GM21381 (cell line): ENCODE measurements around the gene MOXD1.
A peak's percentile ranks its signal among the peaks of the same experiment; 100 is the strongest.

Experiments
- ATAC-seq: cut with Tn5 transposase; IDR thresholded peaks from one replicate; pipeline ENCODE4 v1.9.1; 2021; ENCODE audit warnings: mild to moderate bottlenecking, moderate library complexity; ENCODE audit not compliant: unreplicated experiment

Gene MOXD1

GRCh38 chr6:132400555-132400882 lies 756 bp downstream of the MOXD1 start:
- ATAC-seq, result no peak

- no peak for ATAC-seq
Observed at GRCh38 chr6:132399376-132400074, 1.8 kb downstream of the MOXD1 start.

- no peak for ATAC-seq
Observed at GRCh38 chr6:132395015-132395597, 6.2 kb downstream of the MOXD1 start.

GRCh38 chr6:132392792-132393191 lies 8.5 kb downstream of the MOXD1 start:
- no peak for ATAC-seq

GRCh38 chr6:132392270-132392646 lies 9.0 kb downstream of the MOXD1 start:
- ATAC-seq, result no peak

- no peak for ATAC-seq
Observed at GRCh38 chr6:132391391-132392269, 9.6 kb downstream of the MOXD1 start.

- ATAC-seq, result no peak
Observed at GRCh38 chr6:132390451-132390850, 10.8 kb downstream of the MOXD1 start.

- ATAC-seq, result no peak
Observed at GRCh38 chr6:132390017-132390416, 11.3 kb downstream of the MOXD1 start.

- no peak for ATAC-seq
Observed at GRCh38 chr6:132388291-132388690, 13.0 kb downstream of the MOXD1 start.

GRCh38 chr6:132382630-132383175 lies 18.6 kb downstream of the MOXD1 start:
- ATAC-seq, result no peak

GRCh38 chr6:132381381-132381780 lies 19.9 kb downstream of the MOXD1 start:
- ATAC-seq, result no peak

GRCh38 chr6:132380358-132381029 lies 20.8 kb downstream of the MOXD1 start:
- no peak for ATAC-seq

GRCh38 chr6:132369526-132369925 lies 31.7 kb downstream of the MOXD1 start:
- no peak for ATAC-seq

- ATAC-seq, result no peak
Observed at GRCh38 chr6:132368916-132369481, 32.3 kb downstream of the MOXD1 start.

- peak; percentile 97 for ATAC-seq
Observed at GRCh38 chr6:132365281-132365907, 35.9 kb downstream of the MOXD1 start.

GRCh38 chr6:132364306-132365074 lies 36.8 kb downstream of the MOXD1 start:
- ATAC-seq, result no peak

- no peak for ATAC-seq
Observed at GRCh38 chr6:132362442-132363185, 38.7 kb downstream of the MOXD1 start.

- ATAC-seq, result no peak
Observed at GRCh38 chr6:132361101-132361500, 40.2 kb downstream of the MOXD1 start.

- ATAC-seq, result no peak
Observed at GRCh38 chr6:132359886-132360285, 41.4 kb downstream of the MOXD1 start.
